ENCODE measurements around the gene GALNT18.

Gene GALNT18

DNA sequence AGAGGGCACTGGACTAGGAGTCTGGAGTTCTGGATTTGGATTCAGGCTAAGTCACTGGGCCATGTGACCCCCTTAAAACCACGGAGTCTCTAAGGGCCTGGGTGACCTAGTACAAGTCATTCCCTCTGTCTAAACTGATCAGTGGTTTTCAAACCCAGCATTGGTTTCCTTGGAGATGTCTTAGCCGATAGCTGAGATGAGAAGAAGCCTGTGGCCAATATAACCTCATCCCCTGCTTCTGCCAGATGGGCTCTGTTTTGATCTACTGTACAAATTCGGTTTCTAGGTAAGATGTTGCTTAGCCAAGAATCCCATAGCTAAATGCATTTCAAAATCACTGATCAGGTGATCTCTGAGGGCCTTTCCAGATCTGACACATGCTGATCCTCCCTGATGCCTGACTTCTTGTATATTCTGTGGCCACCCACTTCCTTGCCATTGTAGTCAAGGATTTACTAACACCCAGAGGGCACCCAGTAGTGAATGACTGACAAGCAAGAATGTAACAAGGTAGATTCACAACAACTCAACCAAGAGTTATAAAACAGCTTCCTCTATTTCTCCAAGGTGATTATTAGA is 53.1 kb downstream of the GALNT18 start:
- DNase-seq (ENCODE audit: low read depth in 4 of 4, low spot score in 1 of 4) = no peak

DNA sequence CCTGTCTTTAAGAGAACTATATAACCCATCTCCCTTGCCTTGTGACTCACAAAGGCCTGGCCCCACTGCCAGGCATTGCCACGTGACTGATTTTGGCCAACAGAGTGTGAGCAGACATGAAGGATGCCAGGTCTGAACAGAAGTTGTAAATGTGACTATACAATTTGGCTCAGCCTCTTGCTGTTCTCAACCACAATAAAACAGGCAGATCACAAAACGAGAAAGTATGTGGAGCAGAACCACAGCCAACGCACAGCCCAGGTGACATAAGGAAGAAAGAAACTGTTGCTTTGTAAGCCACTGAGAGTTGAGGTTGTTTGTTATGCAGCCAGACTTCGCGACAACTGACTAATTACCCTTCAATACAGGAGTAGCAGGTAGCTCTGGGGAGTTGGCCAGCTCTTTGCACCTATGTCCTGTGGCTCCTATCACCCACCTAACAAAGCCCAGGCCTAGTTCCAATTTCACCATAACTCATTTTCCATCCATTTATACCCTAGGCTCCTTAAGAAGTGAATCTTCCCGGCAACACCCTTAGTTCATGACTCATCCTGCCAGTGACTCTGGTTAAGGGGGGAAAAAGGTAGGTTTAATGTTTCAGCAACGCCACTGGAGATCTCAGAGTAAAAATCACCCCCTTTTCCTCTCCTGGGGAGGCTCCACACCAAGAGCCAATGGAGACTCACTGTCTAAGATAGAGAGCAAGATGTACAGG is 53.7 kb downstream of the GALNT18 start:
- DNase-seq (ENCODE audit: low read depth in 4 of 4, low spot score in 1 of 4) = no peak

DNA sequence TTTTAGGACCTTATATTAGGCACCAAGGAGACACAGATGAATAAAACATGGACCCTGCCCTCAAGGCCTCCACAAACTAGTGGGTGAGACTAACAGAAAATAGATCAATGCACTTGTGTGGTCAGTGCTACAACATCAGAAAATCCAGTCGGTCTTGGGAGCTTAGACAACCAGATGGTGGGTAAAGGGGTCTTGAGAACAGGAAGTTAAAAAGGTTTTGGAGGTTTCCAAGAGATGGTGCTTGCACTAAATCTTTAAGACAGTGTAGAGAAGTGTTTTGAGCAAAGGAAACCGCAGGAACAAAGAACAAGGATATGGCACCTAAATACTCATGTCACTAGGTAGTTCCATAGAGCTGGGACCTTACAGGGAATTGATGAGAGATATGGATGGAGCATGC is 56.2 kb downstream of the GALNT18 start:
- DNase-seq (ENCODE audit: low read depth in 4 of 4, low spot score in 1 of 4) = no peak

DNA sequence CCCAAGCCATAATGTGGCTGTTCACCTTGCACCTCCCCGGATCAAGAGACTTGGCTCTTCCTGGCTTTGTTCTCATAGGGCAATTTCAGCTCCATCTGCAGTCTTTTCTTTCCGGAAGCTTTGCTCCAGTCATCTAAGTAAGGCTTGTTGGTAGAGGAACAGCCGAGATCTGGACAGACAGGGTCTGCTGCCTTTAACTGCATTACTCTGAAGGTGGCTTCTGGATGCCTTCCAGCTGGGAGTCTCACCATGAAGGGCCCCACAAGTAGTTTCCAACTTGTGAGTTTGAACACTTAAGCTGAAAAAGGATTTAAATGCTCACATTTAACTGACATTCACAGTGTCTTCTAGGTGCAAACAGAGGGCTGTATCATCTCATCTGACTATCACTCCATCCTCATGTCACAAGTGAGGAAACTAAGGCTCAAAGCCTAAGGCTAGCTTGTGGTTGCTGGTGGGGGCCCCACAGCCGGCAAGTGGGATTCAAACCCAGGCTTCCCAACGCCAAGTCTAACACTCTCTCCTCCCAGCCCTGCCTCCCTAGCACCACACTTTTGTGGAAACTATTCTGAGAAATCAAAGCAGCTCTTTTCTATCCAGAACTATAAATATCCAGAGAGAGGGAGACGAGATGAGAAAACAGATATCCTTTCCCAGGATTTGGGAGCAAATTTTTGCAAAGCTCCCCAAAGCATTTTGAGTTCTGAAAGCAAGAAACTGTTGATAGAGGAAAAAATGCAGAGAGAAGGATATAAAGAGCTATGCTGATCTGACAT is 58.4 kb downstream of the GALNT18 start:
- DNase-seq (ENCODE audit: low read depth in 4 of 4, low spot score in 1 of 4) = no peak

DNA sequence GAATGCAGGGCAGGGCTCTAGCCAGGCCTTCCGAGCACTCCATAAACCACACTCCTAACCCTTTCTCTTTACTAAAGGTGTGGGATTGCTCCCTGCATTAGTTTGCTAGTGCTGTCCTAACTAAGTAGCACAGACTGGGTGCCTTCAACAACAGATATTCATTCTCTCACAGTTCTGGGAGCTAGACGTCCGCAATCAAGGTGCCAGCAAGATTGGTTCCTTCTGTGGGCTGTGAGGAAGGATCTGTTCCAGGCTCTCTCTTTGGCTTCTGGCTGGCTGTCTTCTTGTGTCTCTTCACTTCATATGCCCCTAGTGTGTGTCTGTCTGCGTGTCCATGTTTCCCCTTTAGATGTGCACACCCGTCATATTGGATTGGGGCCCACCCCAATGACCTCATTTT is 59.8 kb downstream of the GALNT18 start:
- DNase-seq (ENCODE audit: low read depth in 4 of 4, low spot score in 1 of 4) = no peak

DNA sequence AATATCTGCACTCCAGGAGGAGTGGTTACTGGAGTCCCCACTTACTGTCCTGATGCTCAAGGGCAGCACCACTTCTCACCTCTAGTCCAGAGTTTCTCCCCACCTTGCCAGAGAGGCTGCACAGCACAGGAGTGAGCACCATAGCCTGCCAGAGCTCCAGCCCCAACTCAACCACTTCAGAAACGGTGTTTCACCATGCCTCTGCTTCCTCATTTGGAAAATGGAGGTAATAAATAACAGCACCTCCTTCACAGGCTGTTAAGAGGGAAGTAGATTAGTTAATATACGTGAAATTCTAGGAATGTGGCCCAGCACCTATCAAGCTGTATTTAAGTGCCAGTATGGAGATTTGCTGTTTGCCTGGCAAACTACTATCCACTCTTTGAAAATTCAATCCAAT is 63.0 kb downstream of the GALNT18 start:
- DNase-seq (ENCODE audit: low read depth in 4 of 4, low spot score in 1 of 4) = no peak

DNA sequence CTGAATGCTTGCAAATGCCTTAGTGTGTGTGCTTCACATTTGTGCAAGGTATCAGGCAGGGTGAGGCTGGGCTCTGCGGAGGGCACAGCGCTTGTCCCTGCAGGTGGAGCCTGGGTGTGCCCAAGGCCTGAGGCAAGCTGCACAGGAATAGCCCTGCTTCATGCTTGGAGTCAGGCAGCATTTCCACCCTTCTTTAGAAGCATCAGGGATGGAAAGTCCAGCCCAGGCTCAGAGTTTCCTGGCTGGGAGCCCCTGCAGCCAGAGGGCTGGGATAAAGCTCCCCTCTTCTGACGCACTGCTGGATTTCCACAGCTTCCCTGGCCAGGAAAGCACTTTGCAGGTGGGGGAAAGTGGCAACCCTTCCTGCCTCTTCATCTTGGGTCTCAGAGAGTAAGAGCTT is 63.4 kb downstream of the GALNT18 start:
- DNase-seq (ENCODE audit: low read depth in 4 of 4, low spot score in 1 of 4) = no peak

DNA sequence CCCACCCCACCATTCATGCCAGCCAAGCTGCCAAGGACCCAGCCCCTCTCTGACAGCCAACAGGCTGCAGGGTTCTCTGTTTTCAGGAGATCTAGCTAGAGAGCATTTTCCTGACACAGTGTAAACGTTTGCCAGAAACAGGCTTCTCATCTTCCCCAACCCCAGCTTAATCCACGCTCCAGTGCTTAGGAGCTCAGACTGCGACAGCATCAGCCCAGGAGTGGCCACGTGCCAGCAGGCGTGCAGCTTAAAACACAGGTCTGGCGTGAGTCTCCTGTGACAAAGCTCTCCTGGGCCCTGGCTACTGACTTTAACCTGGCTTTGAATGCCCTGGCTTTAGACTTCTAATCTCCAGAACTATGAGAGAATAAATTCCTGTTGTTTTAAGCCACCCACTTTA is 66.6 kb downstream of the GALNT18 start:
- no peak for DNase-seq (ENCODE audit: low read depth in 4 of 4, low spot score in 1 of 4)

DNA sequence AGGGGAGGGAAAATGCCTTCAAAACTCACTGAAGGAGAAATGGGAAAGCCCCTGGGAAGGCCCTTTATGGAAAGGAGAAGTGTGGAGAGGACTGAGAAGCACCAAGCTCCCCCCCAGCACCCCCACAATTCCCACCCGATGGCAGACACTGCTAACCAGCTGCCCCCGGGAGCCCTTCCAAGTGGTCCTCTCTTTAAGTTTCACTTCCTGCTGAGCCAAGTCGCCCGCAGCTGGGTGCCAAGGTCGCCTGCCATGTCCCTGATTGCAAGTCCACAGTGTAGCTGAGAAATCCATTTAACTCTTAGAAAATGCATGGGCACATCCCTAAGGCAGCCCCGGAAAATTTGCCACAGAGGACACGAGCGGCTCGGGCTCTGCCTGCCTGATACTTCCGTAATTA is 68.2 kb downstream of the GALNT18 start:
- DNase-seq (ENCODE audit: low read depth in 4 of 4, low spot score in 1 of 4) = no peak

DNA sequence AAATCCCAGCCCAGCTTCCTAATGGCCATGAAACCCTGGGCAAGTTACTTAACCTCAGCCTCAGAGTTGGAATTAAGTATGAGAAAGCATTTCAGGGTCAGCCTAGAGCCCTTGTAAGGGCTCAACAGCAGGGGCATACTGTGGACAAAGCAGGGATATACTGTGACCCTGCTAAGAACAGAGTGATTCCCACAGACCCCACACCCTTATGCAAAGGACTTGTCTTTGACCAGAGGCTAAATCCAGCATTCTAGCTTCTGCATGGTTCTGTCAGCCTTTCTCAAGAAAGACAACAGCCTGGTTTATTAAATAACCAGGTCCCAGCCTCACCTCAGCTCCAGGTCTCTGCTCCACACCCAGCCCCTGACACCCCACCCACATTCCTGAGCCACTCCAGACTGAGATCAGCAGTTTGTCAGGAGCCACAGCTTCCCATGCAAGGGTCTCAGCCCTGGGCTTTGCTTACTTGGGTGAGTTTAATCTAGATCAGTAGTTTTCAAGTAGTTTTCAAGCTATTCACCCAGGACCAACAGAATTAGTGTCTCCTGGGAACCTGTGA is 69.2 kb downstream of the GALNT18 start:
- no peak for DNase-seq (ENCODE audit: low read depth in 4 of 4, low spot score in 1 of 4)

DNA sequence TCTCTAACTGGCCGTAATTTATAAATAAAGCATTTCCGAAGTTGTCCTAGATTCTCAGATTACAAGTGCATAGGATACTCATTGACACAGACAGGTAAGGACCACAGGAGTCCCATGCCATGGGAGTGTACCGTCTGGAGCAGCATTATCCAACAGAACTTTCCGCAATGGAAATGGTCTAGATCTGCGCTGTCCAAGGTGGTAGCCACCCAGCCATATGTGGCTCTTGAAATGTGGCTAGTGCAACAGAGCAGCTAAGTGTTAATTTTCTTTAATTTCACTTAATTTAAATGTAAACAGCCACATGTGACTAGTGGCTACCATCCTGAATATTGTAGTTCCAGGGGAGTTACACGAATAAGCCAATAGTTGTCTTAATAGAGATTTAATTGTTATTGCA is 71.3 kb downstream of the GALNT18 start:
- no peak for DNase-seq (ENCODE audit: low read depth in 4 of 4, low spot score in 1 of 4)

DNA sequence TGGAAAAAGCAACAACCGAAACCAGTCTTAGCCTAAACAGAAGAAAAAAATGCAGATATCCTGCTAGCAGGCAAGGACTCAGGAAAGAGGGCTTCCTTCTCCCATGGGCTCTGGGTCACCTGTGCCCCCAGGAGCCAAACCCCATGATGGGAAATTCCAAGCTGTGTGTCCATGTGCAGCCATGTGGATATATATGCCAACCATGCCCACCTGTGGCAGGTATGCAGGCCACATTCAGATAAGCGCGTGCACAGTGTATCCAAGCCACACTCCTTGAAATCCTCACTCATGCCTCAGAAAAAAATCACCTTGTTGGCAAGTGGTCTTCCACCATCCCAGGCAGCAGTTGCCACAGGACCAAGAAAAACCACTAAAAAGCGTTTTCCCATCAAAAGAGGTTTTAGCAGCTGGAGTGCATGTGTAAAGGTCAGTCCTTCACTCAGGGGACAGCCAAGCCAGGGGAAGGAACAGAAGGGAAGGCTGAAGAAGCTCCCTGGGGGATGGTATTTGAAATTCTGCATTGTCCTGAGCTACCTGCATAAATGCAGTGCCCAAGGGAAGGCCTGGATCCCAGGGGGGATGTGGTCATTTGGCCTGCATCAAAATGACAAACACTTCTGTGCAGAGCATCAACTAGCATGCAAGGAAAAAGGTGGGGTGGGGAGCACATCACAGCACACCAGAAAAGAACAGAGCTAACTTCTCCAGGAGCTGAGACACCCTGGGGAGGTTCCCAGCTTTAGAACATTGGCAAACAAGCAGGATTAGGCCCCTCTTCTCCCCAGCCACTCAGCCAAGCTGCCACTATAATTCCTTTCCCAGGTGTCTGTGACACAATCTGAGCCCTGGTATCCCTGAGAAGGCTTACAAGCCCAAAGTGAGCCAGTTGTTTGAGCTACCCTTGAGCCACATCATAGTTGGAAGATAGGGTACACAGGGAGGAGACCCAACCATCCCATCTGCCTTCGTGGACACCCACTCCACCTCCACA is 76.2 kb downstream of the GALNT18 start:
- no peak for DNase-seq (ENCODE audit: low read depth in 4 of 4, low spot score in 1 of 4)

DNA sequence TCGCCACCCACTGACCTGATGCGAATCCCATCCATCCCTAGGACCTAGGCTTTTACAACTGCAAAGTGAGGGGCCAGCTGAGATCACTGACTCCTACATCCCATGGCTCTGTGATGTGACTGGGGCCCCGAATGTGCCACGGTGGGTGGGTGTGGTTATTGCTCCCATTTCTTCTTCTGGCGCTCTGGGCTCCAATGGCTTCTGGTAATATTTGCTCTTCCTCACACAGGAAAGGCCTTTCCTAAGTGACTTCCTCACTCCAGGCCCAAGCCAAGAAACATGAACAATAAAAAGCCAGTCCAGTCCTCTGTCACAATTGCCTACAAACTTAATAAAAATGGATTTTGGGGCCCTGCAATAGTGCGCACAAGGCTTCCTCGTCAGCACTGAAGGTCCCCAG is 78.1 kb downstream of the GALNT18 start:
- DNase-seq (ENCODE audit: low read depth in 4 of 4, low spot score in 1 of 4) = no peak

DNA sequence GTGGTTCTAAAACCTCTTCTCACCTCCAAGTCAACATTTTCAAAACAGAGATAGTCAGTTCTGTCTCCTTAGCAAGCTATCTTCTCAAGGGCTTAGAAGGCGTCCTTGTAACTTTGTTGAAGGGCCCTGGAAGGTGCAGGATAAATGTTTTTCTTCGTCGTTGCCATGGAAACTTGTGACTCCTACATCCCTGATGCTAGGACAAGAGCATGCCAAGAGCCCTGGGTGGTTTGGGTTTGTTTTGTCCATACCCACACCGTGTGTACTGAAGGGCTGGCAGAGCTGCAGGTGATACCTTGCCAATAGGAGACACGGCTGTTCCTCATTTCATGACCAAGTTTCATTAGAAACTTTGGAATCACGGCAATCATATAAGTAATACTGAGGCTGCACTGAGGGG is 81.6 kb downstream of the GALNT18 start:
- DNase-seq (ENCODE audit: low read depth in 4 of 4, low spot score in 1 of 4) = no peak

DNA sequence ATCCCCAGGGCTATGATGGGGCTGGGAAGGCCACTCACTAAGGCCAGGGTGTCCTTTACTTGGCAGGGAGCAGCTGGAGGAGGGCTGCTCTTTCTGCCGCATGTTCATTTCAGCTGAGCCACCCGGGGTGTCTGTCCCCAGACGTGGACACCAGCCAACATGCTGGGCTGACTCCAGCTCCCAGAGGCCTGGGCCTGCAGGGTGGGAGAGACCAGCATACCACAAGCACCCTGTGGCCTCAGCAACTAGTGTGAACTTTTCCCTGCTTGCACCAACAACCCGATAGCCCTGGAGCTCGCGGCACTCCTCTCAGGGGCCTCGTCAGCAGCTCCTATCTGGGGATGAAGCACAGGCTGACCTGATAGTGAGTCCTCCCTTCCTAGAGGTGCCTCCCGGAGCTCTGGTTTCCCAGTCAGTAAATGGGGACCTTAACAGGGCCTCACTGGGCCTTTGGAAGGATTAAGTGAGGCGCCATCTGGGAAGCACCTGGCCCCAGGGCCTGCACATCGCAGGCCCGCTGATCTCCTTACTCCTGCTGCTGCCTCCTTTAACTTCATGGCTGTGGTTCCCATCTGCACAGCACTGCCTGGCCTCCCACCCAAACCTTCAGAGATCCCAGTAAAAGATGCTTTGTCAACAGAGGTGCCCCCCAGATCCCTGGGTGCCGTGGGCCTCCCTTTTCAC is 83.4 kb downstream of the GALNT18 start:
- DNase-seq (ENCODE audit: low read depth in 4 of 4, low spot score in 1 of 4) = no peak

DNA sequence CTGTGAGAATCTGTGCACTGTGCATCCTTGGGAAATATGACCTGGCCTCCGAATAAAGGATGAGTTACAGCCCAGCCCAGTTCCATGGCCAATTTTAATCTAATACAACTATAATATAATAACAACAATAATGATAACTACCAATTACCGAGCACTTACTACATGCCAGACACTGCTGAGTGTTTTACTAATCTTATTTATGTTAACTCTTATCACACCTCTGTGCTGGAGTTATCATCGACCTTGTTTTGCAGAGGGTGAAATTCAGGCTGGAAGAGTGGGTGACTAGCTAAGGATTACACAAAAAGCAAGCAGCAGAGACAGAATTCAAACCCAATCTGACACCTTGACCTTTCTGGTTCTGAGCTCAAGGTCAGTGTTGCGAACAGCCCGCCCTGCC is 83.9 kb downstream of the GALNT18 start:
- no peak for DNase-seq (ENCODE audit: low read depth in 4 of 4, low spot score in 1 of 4)

DNA sequence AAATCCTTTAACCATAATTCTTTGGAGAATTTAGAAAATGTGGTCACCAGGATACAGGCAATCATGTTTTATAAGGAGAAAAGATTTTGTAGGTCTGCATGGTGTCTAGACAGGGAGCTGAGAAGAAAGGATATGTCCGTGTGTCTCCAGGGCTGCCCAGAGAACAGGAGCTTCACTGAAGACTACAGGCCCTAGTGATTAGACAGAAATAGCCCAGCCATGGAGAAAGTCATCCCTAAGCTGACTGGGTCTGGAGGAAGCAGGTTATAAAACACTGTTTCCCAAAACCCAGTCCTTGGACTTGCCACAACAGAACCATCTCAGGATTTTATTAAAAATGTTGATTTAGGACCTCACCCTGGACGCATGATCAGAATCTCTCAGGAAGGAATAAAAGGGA is 84.4 kb downstream of the GALNT18 start:
- DNase-seq (ENCODE audit: low read depth in 4 of 4, low spot score in 1 of 4) = no peak

DNA sequence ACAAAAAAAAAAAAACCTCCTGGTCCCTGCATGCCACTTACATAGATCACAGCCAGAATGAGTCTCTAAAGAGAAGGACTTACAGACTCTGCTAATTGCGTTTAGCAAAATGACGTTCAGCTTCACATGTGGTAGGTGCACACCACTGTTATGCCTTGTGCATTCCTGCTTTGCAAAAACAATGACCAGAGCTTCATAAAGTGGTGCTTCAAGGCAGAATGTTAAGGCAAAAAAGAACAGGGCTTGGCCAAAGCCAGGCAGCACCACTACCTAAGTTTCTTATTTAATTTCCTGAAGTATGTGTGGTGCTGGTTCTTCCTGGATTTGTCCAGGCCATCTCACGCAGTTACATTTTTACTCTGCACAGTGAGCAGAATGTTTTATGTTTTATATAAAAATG is 85.2 kb downstream of the GALNT18 start:
- DNase-seq (ENCODE audit: low read depth in 4 of 4, low spot score in 1 of 4) = no peak

DNA sequence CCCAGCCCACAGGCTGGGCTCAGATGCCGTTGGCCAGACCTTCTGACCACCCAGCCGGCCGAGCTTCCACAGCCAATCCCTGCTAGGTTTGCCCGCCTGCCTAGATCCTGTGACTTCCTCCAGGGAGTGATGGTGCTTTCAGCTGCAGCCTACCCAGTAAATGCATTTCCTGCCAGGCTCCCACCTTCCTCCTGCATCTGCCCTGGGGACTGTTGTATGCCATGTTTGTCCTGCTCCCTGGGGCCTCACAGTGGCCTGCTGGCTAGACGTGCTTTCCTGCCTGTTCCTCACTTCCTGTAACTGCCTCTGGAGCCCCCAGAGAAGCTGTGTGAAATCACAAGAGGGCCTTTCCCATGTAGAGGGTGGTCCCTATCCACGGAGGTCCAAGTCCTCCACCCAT is 86.2 kb downstream of the GALNT18 start:
- no peak for DNase-seq (ENCODE audit: low read depth in 4 of 4, low spot score in 1 of 4)

DNA sequence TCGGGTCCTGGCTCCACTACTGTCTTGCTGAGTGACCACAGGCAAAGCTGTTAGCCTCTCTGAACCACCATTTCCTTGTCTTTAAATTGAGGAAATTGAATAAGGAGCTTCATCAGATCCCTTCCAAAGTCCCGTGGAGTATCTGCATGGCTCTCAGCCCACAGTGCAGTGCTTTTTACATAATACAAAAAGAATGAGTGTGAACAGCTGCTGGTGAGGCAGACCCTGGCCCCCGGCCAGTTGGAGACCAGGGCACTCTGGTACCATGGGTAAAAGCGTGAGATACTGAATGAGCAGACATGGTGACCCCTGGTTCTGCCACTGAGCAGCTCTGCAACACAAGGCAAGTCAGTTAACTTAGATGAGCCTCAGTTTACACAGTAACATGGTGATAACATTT is 86.8 kb downstream of the GALNT18 start:
- no peak for DNase-seq (ENCODE audit: low read depth in 4 of 4, low spot score in 1 of 4)
